GM18508 (cell line): ENCODE measurements around the gene RAD50.
"Not testable (repeated sequence)": the region's sequence is repeated elsewhere in the genome, so short reads cannot be mapped to it uniquely, and the experiment has no call there.

ENCODE experiments used
- ATAC-seq: cut with Tn5 transposase; IDR thresholded peaks from one replicate; pipeline ENCODE4 v1.9.1; 2021; ENCODE audit warnings: moderate number of reproducible peaks; ENCODE audit not compliant: insufficient read depth, unreplicated experiment

Gene RAD50

GRCh38 chr5:132627470-132627869 lies 70.7 kb downstream of the RAD50 start:
- no peak for ATAC-seq

DNA sequence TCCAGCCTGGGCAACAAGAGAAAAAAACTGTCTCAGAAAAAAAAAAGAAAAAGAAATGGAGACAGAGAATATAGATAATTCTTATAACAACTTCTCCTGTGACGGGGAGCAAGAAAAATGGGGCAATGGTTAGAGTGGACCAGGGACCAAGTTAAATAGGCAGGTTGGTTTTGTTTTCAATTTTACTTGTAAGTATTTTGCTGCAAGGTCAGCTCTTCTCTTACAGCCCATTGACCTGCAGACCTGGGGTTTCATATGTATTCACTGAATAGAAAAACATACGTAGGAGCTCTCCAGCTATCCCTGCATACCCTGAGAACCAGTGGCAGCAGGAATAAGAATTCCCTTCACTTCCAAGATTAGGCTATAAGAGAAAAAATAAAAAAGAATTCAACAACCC lies 72.0 kb downstream of the RAD50 start:
- ATAC-seq: no peak

- ATAC-seq: peak; percentile 43
These were observed 72.6 kb downstream of the RAD50 start for GRCh38 chr5:132629230-132629944.

DNA sequence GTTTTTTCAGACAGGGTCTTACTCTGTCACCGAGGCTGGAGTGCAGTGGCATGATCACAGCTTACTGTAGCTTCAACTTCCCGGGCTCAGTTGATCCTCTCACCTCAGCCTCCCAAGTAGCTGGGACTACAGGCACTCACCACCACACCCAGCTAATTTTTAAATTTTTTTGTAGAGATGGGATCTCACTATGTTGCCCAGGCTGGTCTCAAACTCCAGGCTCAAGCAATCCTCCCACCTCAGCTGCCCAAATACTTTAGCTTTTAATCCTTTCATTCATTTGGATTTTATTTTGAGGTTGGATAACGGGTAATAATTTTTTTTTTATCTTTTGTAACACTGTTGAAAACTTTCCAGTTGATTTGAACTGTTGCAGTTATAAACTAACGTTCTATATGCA lies 76.8 kb downstream of the RAD50 start:
- not testable (repeated sequence) for ATAC-seq

GRCh38 chr5:132635873-132636272 lies 79.1 kb downstream of the RAD50 start:
- peak; percentile 37 for ATAC-seq

- ATAC-seq: no peak
These were observed 80.5 kb downstream of the RAD50 start for GRCh38 chr5:132637241-132637640.

DNA sequence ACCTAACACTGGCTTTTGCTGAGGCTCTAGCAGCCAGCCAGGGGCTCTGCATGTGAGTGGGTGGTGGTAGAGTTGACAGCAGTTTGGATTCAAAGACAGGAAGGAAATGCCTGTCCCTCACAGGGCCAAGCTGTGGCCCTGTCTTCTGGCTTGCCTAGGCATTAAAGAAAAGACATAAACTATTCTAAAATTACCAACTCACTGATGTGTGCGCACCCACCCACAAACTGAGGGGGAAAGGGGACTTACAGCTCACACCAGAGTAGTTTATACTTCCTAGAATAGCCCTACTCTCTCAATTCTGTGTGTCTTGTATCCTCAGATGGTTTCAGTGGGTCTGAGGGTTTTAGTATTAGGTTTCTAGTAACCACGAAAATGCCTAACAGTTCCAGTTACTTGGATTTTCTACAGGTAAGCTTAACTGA lies 82.9 kb downstream of the RAD50 start:
- peak; percentile 73 for ATAC-seq

DNA sequence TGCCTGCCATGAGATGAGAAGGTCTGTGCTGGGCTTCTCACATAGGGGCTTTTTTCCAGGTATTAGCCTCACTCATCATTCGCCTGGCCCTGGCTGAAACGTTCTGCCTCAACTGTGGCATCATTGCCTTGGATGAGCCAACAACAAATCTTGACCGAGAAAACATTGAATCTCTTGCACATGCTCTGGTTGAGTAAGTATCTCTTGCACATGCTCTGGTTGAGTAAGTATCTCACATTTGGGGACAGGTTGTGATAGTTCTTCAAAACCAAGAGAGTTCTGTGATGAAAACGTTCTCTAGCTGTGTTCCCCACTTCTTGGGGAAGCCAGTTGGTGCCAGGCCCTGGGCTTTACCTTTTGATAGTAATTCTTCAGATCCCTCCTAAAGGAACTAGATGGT lies 83.8 kb downstream of the RAD50 start:
- no peak for ATAC-seq

DNA sequence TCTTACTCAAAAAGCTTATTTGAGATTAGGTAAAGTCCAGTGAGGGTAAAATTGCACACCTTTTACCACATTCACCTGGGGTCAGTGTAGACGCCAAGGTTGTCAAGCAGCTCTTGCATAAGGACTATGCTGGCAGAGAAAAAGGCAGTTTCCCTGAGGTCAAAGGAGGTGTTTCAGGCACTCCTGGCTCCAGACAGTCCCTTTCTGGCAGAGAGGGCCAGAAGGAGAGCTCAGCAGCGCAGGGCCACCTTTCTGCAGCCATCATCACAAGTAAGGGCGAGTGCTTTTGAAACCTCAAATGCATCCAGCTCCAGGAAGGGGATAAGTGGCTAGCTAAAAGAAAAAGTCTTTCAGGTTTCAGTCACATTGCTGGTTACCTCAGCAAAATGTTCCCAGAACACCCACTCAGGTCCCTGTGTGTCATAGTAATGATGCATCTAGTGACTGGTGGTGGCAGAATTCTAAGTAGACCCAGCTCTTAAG lies 84.5 kb downstream of the RAD50 start:
- ATAC-seq: no peak

- no peak for ATAC-seq
These were observed 85.1 kb downstream of the RAD50 start for GRCh38 chr5:132641841-132642240.

- no peak for ATAC-seq
These were observed 87.4 kb downstream of the RAD50 start for GRCh38 chr5:132644177-132644576.

GRCh38 chr5:132646583-132647266 lies 89.9 kb downstream of the RAD50 start:
- ATAC-seq: no peak

- ATAC-seq: no peak
These were observed 90.7 kb downstream of the RAD50 start for GRCh38 chr5:132647473-132647872.

DNA sequence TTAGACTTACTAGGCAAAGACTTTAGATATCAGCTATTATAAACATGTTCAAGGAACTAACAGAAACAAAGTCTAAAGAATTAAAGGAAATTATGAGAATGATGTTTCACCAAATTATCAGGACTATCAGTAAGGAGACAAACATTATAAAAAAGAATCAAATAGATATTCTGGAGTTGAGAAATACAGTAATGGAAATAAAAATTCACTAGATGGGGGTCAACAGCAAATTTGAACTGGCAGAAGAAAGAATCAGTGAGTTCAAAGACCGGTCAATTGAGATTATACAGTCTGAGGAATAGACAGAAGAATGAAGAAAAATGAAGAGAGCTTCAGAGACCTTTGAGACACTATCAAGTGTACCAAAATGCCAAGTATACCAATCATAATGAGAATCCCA lies 91.6 kb downstream of the RAD50 start:
- ATAC-seq: no peak

- no peak for ATAC-seq
These were observed 95.2 kb downstream of the RAD50 start for GRCh38 chr5:132651838-132652469.

- ATAC-seq: no peak
These were observed 96.9 kb downstream of the RAD50 start for GRCh38 chr5:132653716-132654115.

GRCh38 chr5:132655821-132656773 lies 99.3 kb downstream of the RAD50 start:
- ATAC-seq: no peak

DNA sequence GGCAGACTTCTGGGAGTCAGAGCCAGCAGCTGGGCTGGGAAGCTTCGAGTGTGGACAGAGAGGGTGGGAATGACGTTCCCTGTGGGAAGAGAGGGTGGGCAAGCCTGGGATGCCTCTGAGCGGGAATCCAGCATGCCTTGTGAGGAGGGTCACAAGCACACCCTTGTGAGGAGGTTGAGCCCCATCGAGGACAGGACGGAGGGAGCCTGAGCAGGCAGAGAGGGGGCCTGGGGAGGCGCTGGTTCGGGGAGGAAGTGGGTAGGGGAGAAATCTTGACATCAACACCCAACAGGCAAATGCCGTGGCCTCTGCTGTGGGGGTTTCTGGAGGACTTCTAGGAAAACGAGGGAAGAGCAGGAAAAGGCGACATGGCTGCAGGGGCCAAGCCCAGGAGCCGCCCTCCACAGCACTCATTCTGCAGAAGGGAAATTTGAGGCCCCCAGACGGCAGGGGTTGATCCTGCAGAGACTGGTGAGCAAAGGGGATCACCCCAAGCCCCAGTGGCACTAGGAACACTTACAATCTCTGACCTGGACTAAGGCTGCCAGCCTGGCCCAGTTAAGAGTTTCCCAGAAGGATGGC lies 100.1 kb downstream of the RAD50 start:
- no peak for ATAC-seq

DNA sequence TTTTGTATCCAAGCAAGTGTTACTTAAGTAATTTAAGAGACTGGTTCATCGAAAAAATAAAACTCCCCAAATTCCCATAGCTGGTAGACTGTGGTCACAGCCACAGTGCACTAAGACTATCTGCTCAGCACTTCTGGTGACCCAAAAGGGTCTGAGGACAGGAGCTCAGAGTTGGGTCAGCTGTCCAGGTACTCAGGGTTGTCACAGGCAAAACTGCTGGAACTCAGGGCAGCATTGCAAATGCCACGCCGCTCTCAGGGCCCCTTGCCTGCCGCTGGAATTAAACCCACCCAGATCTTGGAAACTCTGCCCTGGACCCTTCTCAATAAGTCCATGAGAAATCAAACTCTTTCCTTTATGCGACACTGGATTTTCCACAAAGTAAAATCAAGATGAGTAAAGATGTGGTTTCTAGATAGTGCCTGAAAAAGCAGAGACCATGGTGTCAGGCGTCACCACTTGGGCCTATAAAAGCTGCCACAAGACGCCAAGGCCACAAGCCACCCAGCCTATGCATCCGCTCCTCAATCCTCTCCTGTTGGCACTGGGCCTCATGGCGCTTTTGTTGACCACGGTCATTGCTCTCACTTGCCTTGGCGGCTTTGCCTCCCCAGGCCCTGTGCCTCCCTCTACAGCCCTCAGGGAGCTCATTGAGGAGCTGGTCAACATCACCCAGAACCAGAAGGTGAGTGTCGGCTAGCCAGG lies 101.1 kb downstream of the RAD50 start, which contains the start of gene IL13:
IL13 (plus strand) TSS at position 498 of the 705 bp plus-strand sequence; CDS start at position 512, 14 bp downstream.
- no peak for ATAC-seq
